HepG2 (cell line): ENCODE data around the gene VKORC1. TPM values are rescaled to one million over a fixed set of nuclear protein-coding genes. Genes with fewer than 3 reads are reported as not detected.

Source experiments
- HNF4A ChIP-seq: sonication (generic); formaldehyde crosslinking; IDR thresholded peaks from 2 replicates; pipeline ENCODE4 v1.4.0; 2020; ENCODE audit warnings: missing genetic modification reagents
- HOXD1 ChIP-seq: sonication (generic); formaldehyde crosslinking; IDR thresholded peaks from 2 replicates; pipeline ENCODE4 v1.5.0; 2020; ENCODE audit warnings: missing genetic modification reagents
- IRF2 ChIP-seq: IDR thresholded peaks from 2 replicates; pipeline ENCODE4 v1.6.1; 2018; ENCODE audit warnings: missing genetic modification reagents, missing compliant biosample characterization
- KDM1A ChIP-seq: IDR thresholded peaks from 2 replicates; pipeline ENCODE4 v1.6.1; 2016; ENCODE audit warnings: missing compliant biosample characterization
- NFE2 ChIP-seq: sonication (generic); formaldehyde crosslinking; IDR thresholded peaks from 2 replicates; pipeline ENCODE4 v1.4.0; 2020; ENCODE audit warnings: missing genetic modification reagents
- NRL ChIP-seq: sonication (generic); formaldehyde crosslinking; IDR thresholded peaks from 2 replicates; pipeline ENCODE4 v1.5.0; 2020; ENCODE audit warnings: missing genetic modification reagents, mild to moderate bottlenecking, moderate library complexity, borderline replicate concordance
- RCOR2 ChIP-seq: IDR thresholded peaks from 2 replicates; pipeline ENCODE4 v1.6.1; 2016; ENCODE audit warnings: missing biosample characterization, missing genetic modification reagents
- SNRNP70 ChIP-seq: fragments of 200-400 bp; formaldehyde crosslinking; IDR thresholded peaks from 2 replicates; pipeline ENCODE4 v1.6.1; 2017; ENCODE audit warnings: mild to moderate bottlenecking, low read depth, low read length, moderate library complexity
- THAP11 ChIP-seq: IDR thresholded peaks from 2 replicates; pipeline ENCODE4 v1.6.1; 2016; ENCODE audit warnings: missing biosample characterization, missing genetic modification reagents
- ZBTB42 ChIP-seq: sonication (generic); formaldehyde crosslinking; IDR thresholded peaks from 2 replicates; pipeline ENCODE4 v1.5.0; 2020; ENCODE audit warnings: mild to moderate bottlenecking, missing genetic modification reagents
- ZNF550 ChIP-seq: sonication (generic); formaldehyde crosslinking; IDR thresholded peaks from 2 replicates; pipeline ENCODE4 v1.4.0; 2020; ENCODE audit warnings: mild to moderate bottlenecking, missing genetic modification reagents, borderline replicate concordance
- ZNF709 ChIP-seq: sonication (generic); formaldehyde crosslinking; IDR thresholded peaks from 2 replicates; pipeline ENCODE4 v1.5.0; 2020; ENCODE audit warnings: mild to moderate bottlenecking, missing genetic modification reagents
- polyA plus RNA-seq, 8 experiments: library from polyadenylated mRNA; depleted of rRNA in 3 of 8; stranded (reverse) in 7 of 8; unstranded in 1 of 8; fragments of >200 nt; fragmentation: Illumina TruSeq in 4 of 8; extraction: Trizol in 4 of 8; gene quantifications; 2 replicates each; pipeline versions ENCODE4 v1.2.1 to v1.2.3, GENCODE V29; 2011 to 2016; ENCODE audit warnings: low read depth in 4 of 8, missing spikeins in 1 of 8, mixed read lengths in 1 of 8; ENCODE audit not compliant: insufficient read depth in 1 of 8
- total RNA-seq, 5 experiments: library from RNA; depleted of rRNA; stranded (reverse); fragments of >200 nt; fragmentation: Illumina TruSeq; extraction: Trizol; gene quantifications; 2 replicates each; pipeline ENCODE4 v1.2.3, GENCODE V29; 2016; ENCODE audit warnings: low read depth in 1 of 5
- TF ChIP-seq, protein P1 (sequence below), 2 experiments: sonication (generic) in 1 of 2; formaldehyde crosslinking in 1 of 2; IDR thresholded peaks; 2 replicates each; pipeline versions ENCODE4 v1.6.1 to v1.9.0; 2014 to 2022; ENCODE audit warnings: antibody characterized with exemption in 1 of 2, borderline replicate concordance in 1 of 2, inconsistent platforms in 1 of 2, low read depth in 1 of 2, missing genetic modification reagents in 1 of 2
- TF ChIP-seq, protein P2 (sequence below): sonication (generic); formaldehyde crosslinking; IDR thresholded peaks from 2 replicates; pipeline ENCODE4 v1.5.0; 2020; ENCODE audit warnings: missing genetic modification reagents
- TF ChIP-seq, protein P3 (sequence below): IDR thresholded peaks from 2 replicates; pipeline ENCODE4 v1.4.0; 2020; ENCODE audit warnings: mild to moderate bottlenecking, missing genetic modification reagents
- TF ChIP-seq, protein P4 (sequence below): sonication (generic); formaldehyde crosslinking; IDR thresholded peaks from 2 replicates; pipeline ENCODE4 v1.4.0; 2020; ENCODE audit warnings: missing genetic modification reagents

Gene VKORC1
- total and polyA plus RNA-seq, 2 of the 13 experiments (the other 11 are each of a cell fraction or from before 2014, with no cell fraction given) = 141 to 615 TPM

DNA sequence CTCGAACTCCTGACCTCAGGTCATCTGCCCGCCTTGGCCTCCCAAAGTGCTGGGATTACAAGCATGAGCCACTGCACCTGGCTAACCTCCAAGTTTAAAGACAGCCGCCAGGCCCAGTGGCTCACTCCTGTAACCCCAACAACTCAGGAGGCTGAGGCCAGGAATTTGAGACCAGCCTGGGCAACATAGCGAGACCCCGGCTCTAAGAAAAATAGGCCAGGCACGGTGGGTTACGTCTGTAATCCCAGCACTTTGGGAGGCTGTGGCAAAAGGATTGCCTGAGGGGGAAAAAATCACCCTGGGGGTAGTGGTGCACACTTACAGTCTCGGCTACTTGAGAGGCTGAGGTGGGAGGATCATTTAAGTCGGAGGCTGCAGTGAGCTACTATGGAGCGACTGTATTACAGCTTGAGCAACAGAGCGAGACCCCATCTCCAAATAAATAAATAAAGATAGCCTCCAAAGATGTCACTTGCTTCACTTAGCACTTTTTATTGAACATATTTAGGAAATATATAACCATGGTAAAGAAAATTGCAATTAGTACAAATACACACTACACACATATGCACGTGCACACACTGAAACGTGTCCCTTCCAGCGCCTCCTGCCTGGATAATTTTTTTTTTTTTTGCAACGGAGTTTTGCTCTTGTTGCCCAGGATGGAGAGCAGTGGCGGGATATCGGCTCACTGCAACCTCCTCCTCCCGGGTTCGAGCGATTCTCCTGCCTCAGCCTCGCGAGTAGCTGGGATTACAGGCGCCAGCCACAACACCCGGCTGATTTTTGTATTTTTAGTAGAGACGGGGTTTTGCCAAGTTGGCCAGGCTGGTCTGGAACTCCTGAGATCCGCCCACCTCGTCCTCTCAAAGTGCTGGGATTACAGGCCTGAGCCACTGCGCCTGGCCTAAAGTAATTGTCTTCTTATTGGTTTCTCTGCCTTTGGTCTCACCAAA is 12.2 kb upstream of the VKORC1 start (continued):
- TF ChIP-seq KDM1A (CRISPR knock-in tag) (no peak), ZBTB42 (no peak), ZNF550 (CRISPR knock-in tag) (no peak), NFE2 (CRISPR knock-in tag) (no peak), NRL (no peak), SNRNP70 (no peak), IRF2 (CRISPR knock-in tag) (no peak), HNF4A (CRISPR knock-in tag) (no peak), RCOR2 (no peak), THAP11 (no peak), ZNF709 (CRISPR knock-in tag) (no peak), HOXD1 (CRISPR knock-in tag) (no peak)
- TF ChIP-seq, protein P1, sequence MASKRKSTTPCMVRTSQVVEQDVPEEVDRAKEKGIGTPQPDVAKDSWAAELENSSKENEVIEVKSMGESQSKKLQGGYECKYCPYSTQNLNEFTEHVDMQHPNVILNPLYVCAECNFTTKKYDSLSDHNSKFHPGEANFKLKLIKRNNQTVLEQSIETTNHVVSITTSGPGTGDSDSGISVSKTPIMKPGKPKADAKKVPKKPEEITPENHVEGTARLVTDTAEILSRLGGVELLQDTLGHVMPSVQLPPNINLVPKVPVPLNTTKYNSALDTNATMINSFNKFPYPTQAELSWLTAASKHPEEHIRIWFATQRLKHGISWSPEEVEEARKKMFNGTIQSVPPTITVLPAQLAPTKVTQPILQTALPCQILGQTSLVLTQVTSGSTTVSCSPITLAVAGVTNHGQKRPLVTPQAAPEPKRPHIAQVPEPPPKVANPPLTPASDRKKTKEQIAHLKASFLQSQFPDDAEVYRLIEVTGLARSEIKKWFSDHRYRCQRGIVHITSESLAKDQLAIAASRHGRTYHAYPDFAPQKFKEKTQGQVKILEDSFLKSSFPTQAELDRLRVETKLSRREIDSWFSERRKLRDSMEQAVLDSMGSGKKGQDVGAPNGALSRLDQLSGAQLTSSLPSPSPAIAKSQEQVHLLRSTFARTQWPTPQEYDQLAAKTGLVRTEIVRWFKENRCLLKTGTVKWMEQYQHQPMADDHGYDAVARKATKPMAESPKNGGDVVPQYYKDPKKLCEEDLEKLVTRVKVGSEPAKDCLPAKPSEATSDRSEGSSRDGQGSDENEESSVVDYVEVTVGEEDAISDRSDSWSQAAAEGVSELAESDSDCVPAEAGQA (IDR thresholded peaks at IDR 0.05; ENCODE audit: low read depth) = no peak
- TF ChIP-seq, protein P1 (CRISPR knock-in tag; IDR thresholded peaks at IDR 0.05; ENCODE audit: borderline replicate concordance) = 0 out of 2 replicates have a peak, but pooled peaks have one; percentile 38
- TF ChIP-seq, protein P2, sequence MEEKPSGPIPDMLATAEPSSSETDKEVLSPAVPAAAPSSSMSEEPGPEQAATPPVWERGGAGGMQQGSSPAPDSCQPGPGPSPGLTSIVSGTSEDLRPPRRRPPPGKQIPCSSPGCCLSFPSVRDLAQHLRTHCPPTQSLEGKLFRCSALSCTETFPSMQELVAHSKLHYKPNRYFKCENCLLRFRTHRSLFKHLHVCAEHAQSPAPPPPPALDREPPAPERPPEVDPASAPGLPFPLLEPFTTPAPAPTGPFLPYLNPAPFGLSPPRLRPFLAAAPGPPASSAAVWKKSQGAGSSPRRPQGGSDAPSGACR = no peak
- TF ChIP-seq, protein P3, sequence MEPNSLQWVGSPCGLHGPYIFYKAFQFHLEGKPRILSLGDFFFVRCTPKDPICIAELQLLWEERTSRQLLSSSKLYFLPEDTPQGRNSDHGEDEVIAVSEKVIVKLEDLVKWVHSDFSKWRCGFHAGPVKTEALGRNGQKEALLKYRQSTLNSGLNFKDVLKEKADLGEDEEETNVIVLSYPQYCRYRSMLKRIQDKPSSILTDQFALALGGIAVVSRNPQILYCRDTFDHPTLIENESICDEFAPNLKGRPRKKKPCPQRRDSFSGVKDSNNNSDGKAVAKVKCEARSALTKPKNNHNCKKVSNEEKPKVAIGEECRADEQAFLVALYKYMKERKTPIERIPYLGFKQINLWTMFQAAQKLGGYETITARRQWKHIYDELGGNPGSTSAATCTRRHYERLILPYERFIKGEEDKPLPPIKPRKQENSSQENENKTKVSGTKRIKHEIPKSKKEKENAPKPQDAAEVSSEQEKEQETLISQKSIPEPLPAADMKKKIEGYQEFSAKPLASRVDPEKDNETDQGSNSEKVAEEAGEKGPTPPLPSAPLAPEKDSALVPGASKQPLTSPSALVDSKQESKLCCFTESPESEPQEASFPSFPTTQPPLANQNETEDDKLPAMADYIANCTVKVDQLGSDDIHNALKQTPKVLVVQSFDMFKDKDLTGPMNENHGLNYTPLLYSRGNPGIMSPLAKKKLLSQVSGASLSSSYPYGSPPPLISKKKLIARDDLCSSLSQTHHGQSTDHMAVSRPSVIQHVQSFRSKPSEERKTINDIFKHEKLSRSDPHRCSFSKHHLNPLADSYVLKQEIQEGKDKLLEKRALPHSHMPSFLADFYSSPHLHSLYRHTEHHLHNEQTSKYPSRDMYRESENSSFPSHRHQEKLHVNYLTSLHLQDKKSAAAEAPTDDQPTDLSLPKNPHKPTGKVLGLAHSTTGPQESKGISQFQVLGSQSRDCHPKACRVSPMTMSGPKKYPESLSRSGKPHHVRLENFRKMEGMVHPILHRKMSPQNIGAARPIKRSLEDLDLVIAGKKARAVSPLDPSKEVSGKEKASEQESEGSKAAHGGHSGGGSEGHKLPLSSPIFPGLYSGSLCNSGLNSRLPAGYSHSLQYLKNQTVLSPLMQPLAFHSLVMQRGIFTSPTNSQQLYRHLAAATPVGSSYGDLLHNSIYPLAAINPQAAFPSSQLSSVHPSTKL (CRISPR knock-in tag) = no peak
- TF ChIP-seq, protein P4, sequence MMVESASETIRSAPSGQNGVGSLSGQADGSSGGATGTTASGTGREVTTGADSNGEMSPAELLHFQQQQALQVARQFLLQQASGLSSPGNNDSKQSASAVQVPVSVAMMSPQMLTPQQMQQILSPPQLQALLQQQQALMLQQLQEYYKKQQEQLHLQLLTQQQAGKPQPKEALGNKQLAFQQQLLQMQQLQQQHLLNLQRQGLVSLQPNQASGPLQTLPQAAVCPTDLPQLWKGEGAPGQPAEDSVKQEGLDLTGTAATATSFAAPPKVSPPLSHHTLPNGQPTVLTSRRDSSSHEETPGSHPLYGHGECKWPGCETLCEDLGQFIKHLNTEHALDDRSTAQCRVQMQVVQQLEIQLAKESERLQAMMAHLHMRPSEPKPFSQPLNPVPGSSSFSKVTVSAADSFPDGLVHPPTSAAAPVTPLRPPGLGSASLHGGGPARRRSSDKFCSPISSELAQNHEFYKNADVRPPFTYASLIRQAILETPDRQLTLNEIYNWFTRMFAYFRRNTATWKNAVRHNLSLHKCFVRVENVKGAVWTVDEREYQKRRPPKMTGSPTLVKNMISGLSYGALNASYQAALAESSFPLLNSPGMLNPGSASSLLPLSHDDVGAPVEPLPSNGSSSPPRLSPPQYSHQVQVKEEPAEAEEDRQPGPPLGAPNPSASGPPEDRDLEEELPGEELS (CRISPR knock-in tag) = peak; percentile 31; the same call in 1 of the 2 replicates
